ENCODE results near the gene PTMA.
"Not testable (repeated sequence)": the region's sequence is repeated elsewhere in the genome, so short reads cannot be mapped to it uniquely, and the experiment has no call there.

PTMA gene

GRCh38 chr2:231717281-231718171 is 9.2 kb downstream of the PTMA start:
- DNase-seq, result no peak

GRCh38 chr2:231718799-231719198 is 10.5 kb downstream of the PTMA start:
- DNase-seq, result no peak

- no peak for DNase-seq
Observed at GRCh38 chr2:231720292-231720986, 12.1 kb downstream of the PTMA start.

GRCh38 chr2:231720987-231721966 is 13.0 kb downstream of the PTMA start:
- no peak for DNase-seq

- DNase-seq, result no peak
Observed at GRCh38 chr2:231722721-231723307, 14.5 kb downstream of the PTMA start.

- no peak for DNase-seq
Observed at GRCh38 chr2:231725476-231725875, 17.2 kb downstream of the PTMA start.

- DNase-seq, result no peak
Observed at GRCh38 chr2:231726276-231726675, 18.0 kb downstream of the PTMA start.

GRCh38 chr2:231727621-231728020 is 19.3 kb downstream of the PTMA start:
- no peak for DNase-seq

- no peak for DNase-seq
Observed at GRCh38 chr2:231732604-231733003, 24.3 kb downstream of the PTMA start.

- DNase-seq, result no peak
Observed at GRCh38 chr2:231737761-231738160, 29.4 kb downstream of the PTMA start.

GRCh38 chr2:231743376-231744116 is 35.2 kb downstream of the PTMA start:
- no peak for DNase-seq

- no peak for DNase-seq
Observed at GRCh38 chr2:231745303-231746038, 37.1 kb downstream of the PTMA start.

- not testable (repeated sequence) for DNase-seq
Observed at GRCh38 chr2:231748153-231748896, 40.0 kb downstream of the PTMA start.

- DNase-seq, result not testable (repeated sequence)
Observed at GRCh38 chr2:231749016-231749415, 40.7 kb downstream of the PTMA start.

GRCh38 chr2:231751042-231751815 is 42.9 kb downstream of the PTMA start:
- no peak for DNase-seq

GRCh38 chr2:231752061-231752460 is 43.7 kb downstream of the PTMA start:
- no peak for DNase-seq

- no peak for DNase-seq
Observed at GRCh38 chr2:231761735-231762134, 53.4 kb downstream of the PTMA start.

All from effector CD8-positive, alpha-beta T cell (primary cell).